ENCODE measurements around the gene PDZD2. TPM values are rescaled to one million over a fixed set of nuclear protein-coding genes. Genes with fewer than 3 reads are reported as not detected.

PDZD2 gene
- total RNA-seq, 4 donors from 2014 or later: 10.2 to 15.0 (median 12.2) TPM

DNA sequence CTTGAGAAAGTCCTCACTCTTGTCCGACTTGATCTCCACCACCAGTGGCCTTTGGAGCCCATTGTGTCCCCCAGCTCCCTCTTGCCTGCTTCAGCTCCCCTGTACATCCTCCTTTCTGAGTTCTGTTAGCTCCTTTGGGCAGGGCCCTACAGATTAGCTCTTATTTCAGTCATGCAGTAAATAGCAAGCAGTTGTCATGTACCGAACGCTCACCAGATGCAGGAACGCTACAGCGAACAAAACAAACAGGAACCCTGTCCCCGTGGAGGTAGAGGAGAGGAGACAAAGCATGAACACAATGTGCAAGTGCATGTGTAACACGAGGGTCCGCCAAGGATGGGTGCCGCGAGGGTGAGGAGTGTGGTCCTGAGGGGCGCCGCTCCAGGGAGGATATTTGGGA is 111.3 kb downstream of the PDZD2 start:
- Histone ChIP-seq H3K27me3 (no peaks in the 10 kb centered on the region), H3K4me1 (peaks cover 0 to 8% (median 0%) of the 10 kb centered on the region in 4 donors), H3K9me3 (no peaks in the 10 kb centered on the region), H3K4me3 (no peak overlapping the region), H3K27ac (replicated peaks in 1 of 4) (no peak overlapping the region), H3K36me3 (no peaks in the 10 kb centered on the region)
- no peak for DNase-seq (ENCODE audit: extremely low spot score)
- WGBS: 85% methylated on average over 12 of the region's 12 CpGs
- TF ChIP-seq POLR2A (IDR thresholded peaks at IDR 0.05; ENCODE audit: low read depth): no peak
- TF ChIP-seq EP300 (IDR thresholded peaks at IDR 0.05): no peak
- no peak for TF ChIP-seq POLR2AphosphoS5 (IDR thresholded peaks at IDR 0.05)
- no peak for TF ChIP-seq CTCF (IDR thresholded peaks at IDR 0.05)
- intact Hi-C loops (cut with DNase I): no loop called here

GRCh38 chr5:31751610-31752009 is 112.7 kb downstream of the PDZD2 start:
- H3K36me3 ChIP-seq: no peaks in the 10 kb centered on the region
- no peaks in the 10 kb centered on the region for H3K27me3 ChIP-seq
- TF ChIP-seq POLR2AphosphoS5 (IDR thresholded peaks at IDR 0.05) (no peak), EP300 (IDR thresholded peaks at IDR 0.05) (no peak)
- no peaks in the 10 kb centered on the region for H3K9me3 ChIP-seq
- intact Hi-C loops (cut with DNase I): no loop called here
- no peak for DNase-seq (ENCODE audit: extremely low spot score)
- H3K4me3 ChIP-seq: no peak overlapping the region
- H3K27ac ChIP-seq (replicated peaks in 1 of 4): no peak overlapping the region
- H3K4me1 ChIP-seq: no peaks in the 10 kb centered on the region
- WGBS: 64% methylated on average over 3 of the region's 3 CpGs

- intact Hi-C loops (cut with DNase I): no loop called here
- 78% methylated on average over 7 of the region's 9 CpGs for WGBS
- Histone ChIP-seq H3K36me3 (no peaks in the 10 kb centered on the region), H3K27me3 (no peaks in the 10 kb centered on the region), H3K4me1 (peaks cover 0 to 2% (median 0%) of the 10 kb centered on the region in 4 donors), H3K9me3 (no peaks in the 10 kb centered on the region), H3K27ac (replicated peaks in 1 of 4) (no peak overlapping the region), H3K4me3 (no peak overlapping the region)
- no peak for DNase-seq (ENCODE audit: extremely low spot score)
- TF ChIP-seq POLR2AphosphoS5 (IDR thresholded peaks at IDR 0.05) (no peak), POLR2A (IDR thresholded peaks at IDR 0.05; ENCODE audit: low read depth) (no peak), CTCF (IDR thresholded peaks at IDR 0.05) (no peak), EP300 (IDR thresholded peaks at IDR 0.05) (no peak)
These were observed 114.9 kb downstream of the PDZD2 start for GRCh38 chr5:31753700-31754357.

DNA sequence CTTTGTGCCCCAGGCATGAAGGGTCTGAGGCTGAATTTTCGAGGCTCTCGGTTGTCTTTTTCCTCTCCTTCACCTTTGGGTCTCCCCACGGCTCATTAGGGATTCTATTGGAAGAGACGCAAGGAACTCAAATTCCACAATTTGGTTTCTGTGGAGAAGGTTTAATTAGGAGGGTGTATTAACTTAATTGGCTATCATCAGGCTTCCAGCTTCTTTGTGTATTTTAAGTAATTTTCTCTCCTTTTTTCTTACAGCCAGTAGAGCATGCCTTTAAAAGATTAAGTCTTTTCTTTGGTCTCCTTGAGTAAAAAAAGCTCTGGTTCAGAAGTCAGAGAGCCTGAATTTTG is 115.4 kb downstream of the PDZD2 start:
- TF ChIP-seq POLR2A (IDR thresholded peaks at IDR 0.05; ENCODE audit: low read depth): no peak
- TF ChIP-seq POLR2AphosphoS5 (IDR thresholded peaks at IDR 0.05): no peak
- no peak for TF ChIP-seq CTCF (IDR thresholded peaks at IDR 0.05)
- no peak for TF ChIP-seq EP300 (IDR thresholded peaks at IDR 0.05)
- intact Hi-C loops (cut with DNase I): no loop called here
- 100% methylated on average over 4 of the region's 4 CpGs for whole genome bisulfite sequencing

GRCh38 chr5:31754741-31755675 is 116.1 kb downstream of the PDZD2 start:
- H3K9me3 ChIP-seq: no peaks in the 10 kb centered on the region
- no peaks in the 10 kb centered on the region for H3K36me3 ChIP-seq
- intact Hi-C loops (cut with DNase I): no loop called here
- 85% methylated on average over 20 of the region's 20 CpGs for WGBS
- DNase-seq (ENCODE audit: extremely low spot score): no peak
- H3K27me3 ChIP-seq: no peaks in the 10 kb centered on the region
- peaks cover 0 to 5% (median 0%) of the 10 kb centered on the region in 4 donors for H3K4me1 ChIP-seq
- no peak overlapping the region for H3K27ac ChIP-seq (replicated peaks in 1 of 4)
- no peak overlapping the region for H3K4me3 ChIP-seq
- TF ChIP-seq EP300 (IDR thresholded peaks at IDR 0.05): no peak

More for the DNA sequence above, 115.4 kb downstream of the PDZD2 start:
- Histone ChIP-seq H3K27ac (replicated peaks in 1 of 4) (no peak overlapping the region), H3K36me3 (no peaks in the 10 kb centered on the region), H3K27me3 (no peaks in the 10 kb centered on the region), H3K4me1 (peaks cover 0 to 5% (median 0%) of the 10 kb centered on the region in 4 donors), H3K9me3 (no peaks in the 10 kb centered on the region), H3K4me3 (no peak overlapping the region)
- DNase-seq (ENCODE audit: extremely low spot score): no peak

Measured in esophagus muscularis mucosa (tissue), 4 donors.